Stimulated activated CD4-positive, alpha-beta T cell treated with anti-CD3 and anti-CD28 coated beads, Interleukin-15, amount 100 ng/mL, for 1 hour (primary cell): Measurements from ENCODE around the gene FOXD2.

Source experiments
- DNase-seq, 2 donors: peaks; one replicate each; pipeline ENCODE4 v3.0.0-alpha.2; 2020; ENCODE audit warnings: low read depth in 1 of 2, low spot score in 1 of 2

The FOXD2 gene

GRCh38 chr1:47437447-47438164 lies at the start of gene FOXD2:
Gene FOXD2 (plus strand): TSS chr1:47438044. CDS start chr1:47438136, 92 bp downstream.
- DNase-seq: peak; percentile 90 to 92

- peak in 1 of 2 donors; percentile 23 for DNase-seq
Measured at GRCh38 chr1:47388891-47389238, 49.0 kb upstream of the FOXD2 start.

GRCh38 chr1:47389731-47390130 lies 48.1 kb upstream of the FOXD2 start:
- DNase-seq: no peak

- DNase-seq: no peak
Measured at GRCh38 chr1:47390843-47391242, 47.0 kb upstream of the FOXD2 start.

- DNase-seq: no peak
Measured at GRCh38 chr1:47393141-47393540, 44.7 kb upstream of the FOXD2 start.

- DNase-seq: no peak
Measured at GRCh38 chr1:47395433-47395832, 42.4 kb upstream of the FOXD2 start.

- no peak for DNase-seq
Measured at GRCh38 chr1:47396671-47397196, 41.1 kb upstream of the FOXD2 start.

GRCh38 chr1:47399138-47399845 lies 38.6 kb upstream of the FOXD2 start:
- DNase-seq: no peak

GRCh38 chr1:47399846-47400155 lies 38.0 kb upstream of the FOXD2 start:
- no peak for DNase-seq

- DNase-seq: no peak
Measured at GRCh38 chr1:47401761-47402160, 36.1 kb upstream of the FOXD2 start.

- no peak for DNase-seq
Measured at GRCh38 chr1:47402591-47402990, 35.3 kb upstream of the FOXD2 start.

- DNase-seq: no peak
Measured at GRCh38 chr1:47403321-47403910, 34.4 kb upstream of the FOXD2 start.

- no peak for DNase-seq
Measured at GRCh38 chr1:47405697-47406096, 32.1 kb upstream of the FOXD2 start.

GRCh38 chr1:47406966-47407365 lies 30.9 kb upstream of the FOXD2 start:
- no peak for DNase-seq

GRCh38 chr1:47407481-47407880 lies 30.4 kb upstream of the FOXD2 start:
- DNase-seq: no peak

GRCh38 chr1:47409311-47410067 lies 28.4 kb upstream of the FOXD2 start:
- DNase-seq: no peak

- no peak for DNase-seq
Measured at GRCh38 chr1:47410068-47410455, 27.8 kb upstream of the FOXD2 start.

GRCh38 chr1:47411436-47411835 lies 26.4 kb upstream of the FOXD2 start:
- no peak for DNase-seq

- no peak for DNase-seq
Measured at GRCh38 chr1:47412437-47412836, 25.4 kb upstream of the FOXD2 start.

GRCh38 chr1:47415728-47416318 lies 22.0 kb upstream of the FOXD2 start, which contains the start of gene FOXE3:
Gene FOXE3 (plus strand): TSS chr1:47416285. CDS start chr1:47416316, 31 bp downstream.
- no peak for DNase-seq
